HCT116 (cell line): ENCODE results near the gene BANF1. TPM values are rescaled to one million over a fixed set of nuclear protein-coding genes. Genes with fewer than 3 reads are reported as not detected.

Experiments
- ATAC-seq: fragments of 200-7000 bp; cut with Tn5 transposase; 2 replicates; pipeline ENCODE4 v1.9.1; 2020; ENCODE audit warnings: mild to moderate bottlenecking, moderate library complexity
- BruUV-seq: library from RNA; stranded (reverse); fragments of 400-500 nt; replicated peaks from 2 replicates; lab custom pipeline; 2021; lab: Mats Ljungman, UMichigan
- CTCF ChIA-PET: fragments of 300-600 bp; sonication (Branson Sonifier 250); formaldehyde crosslinking; loops from one replicate; lab custom pipeline; 2021; ENCODE audit warnings: antibody characterized with exemption; lab: Charles Lee
- POLR2A ChIA-PET: fragments of 300-600, 350-600 bp; sonication (Branson Sonifier 250); formaldehyde crosslinking; loops from one replicate; lab custom pipeline; 2021; ENCODE audit warnings: antibody characterized with exemption; lab: Charles Lee
- RAD21 ChIA-PET, 2 experiments: fragments of 300-600 bp; sonication (Branson Sonifier 250); formaldehyde crosslinking; loops; one replicate each; lab custom pipeline; 2023; ENCODE audit warnings: low total read pairs in 2 of 2; ENCODE audit not compliant: uncharacterized antibody in 2 of 2, unreplicated experiment in 2 of 2, low non-redundant PET in 1 of 2; lab: Charles Lee
- DNase-seq: peaks from one replicate; pipeline ENCODE4 v3.0.0-alpha.2; 2010; ENCODE audit warnings: low read depth, low spot score
- H2AFZ ChIP-seq: fragments of 200-600 bp; shearing (Covaris generic), sonication (generic); 2 replicates; pipeline ENCODE4 v1.6.1; 2017; ENCODE audit warnings: low read depth, mixed run types, mixed read lengths, antibody characterized with exemption, low read length; ENCODE audit not compliant: poor library complexity, severe bottlenecking
- H3K27ac ChIP-seq: 2 replicates; pipeline ENCODE4 v1.5.1; 2012; ENCODE audit warnings: low read depth, low read length
- H3K27me3 ChIP-seq: fragments of 200-600 bp; sonication (generic); 2 replicates; pipeline ENCODE4 v1.6.1; 2016; ENCODE audit warnings: mixed run types, low read length, mixed read lengths; ENCODE audit not compliant: insufficient read depth
- H3K36me3 ChIP-seq, 2 experiments: fragments of 200-500 bp in 1 of 2; fragments of 200-600 bp in 1 of 2; sonication (Bioruptor generic) in 1 of 2; sonication (generic) in 1 of 2; 2 replicates each; pipeline versions ENCODE4 v1.5.1 to v1.6.1; 2014 to 2016; ENCODE audit warnings: low read length in 2 of 2, inconsistent platforms in 1 of 2, mixed read lengths in 1 of 2, mixed run types in 1 of 2; ENCODE audit not compliant: insufficient read depth in 2 of 2, control insufficient read depth in 1 of 2
- H3K4me1 ChIP-seq, 2 experiments: fragments of 200-600 bp in 1 of 2; sonication (generic) in 1 of 2; 2 replicates each; pipeline versions ENCODE4 v1.5.1 to v1.6.1; 2012 to 2017; ENCODE audit warnings: low read length in 2 of 2, inconsistent platforms in 1 of 2, mild to moderate bottlenecking in 1 of 2, mixed read lengths in 1 of 2, mixed run types in 1 of 2, moderate library complexity in 1 of 2; ENCODE audit not compliant: insufficient read depth in 2 of 2, control insufficient read depth in 1 of 2
- H3K4me2 ChIP-seq: fragments of 200-600 bp; sonication (generic); 2 replicates; pipeline ENCODE4 v1.6.1; 2017; ENCODE audit warnings: mixed run types, low read length, mixed read lengths
- H3K4me3 ChIP-seq, 2 experiments: fragments of 200-600 bp in 1 of 2; sonication (generic) in 1 of 2; replicated peaks in 1 of 2; 2 replicates each; pipeline ENCODE4 v1.5.1; 2011 to 2016; ENCODE audit warnings: low read length in 2 of 2, control low read depth in 1 of 2, low read depth in 1 of 2, mild to moderate bottlenecking in 1 of 2, mixed read lengths in 1 of 2, mixed run types in 1 of 2
- H3K79me2 ChIP-seq: fragments of 200-600 bp; sonication (generic); 2 replicates; pipeline ENCODE4 v1.6.1; 2017; ENCODE audit warnings: mild to moderate bottlenecking, mixed run types, low read length, moderate library complexity, mixed read lengths; ENCODE audit not compliant: insufficient read depth
- H3K9ac ChIP-seq: fragments of 200-600 bp; sonication (generic); 2 replicates; pipeline ENCODE4 v1.6.1; 2016; ENCODE audit warnings: low read length, mixed read lengths
- H3K9me2 ChIP-seq: fragments of 200-600 bp; sonication (generic), shearing (Covaris generic); 2 replicates; pipeline ENCODE4 v1.6.1; 2017; ENCODE audit warnings: mixed run types, mild to moderate bottlenecking, moderate library complexity; ENCODE audit not compliant: insufficient read depth
- H3K9me3 ChIP-seq, 2 experiments: fragments of 200-500 bp in 1 of 2; fragments of 200-600 bp in 1 of 2; sonication (Bioruptor generic) in 1 of 2; sonication (generic) in 1 of 2; 2 replicates each; pipeline ENCODE4 v1.6.1; 2014 to 2017; ENCODE audit warnings: low read length in 2 of 2, mixed read lengths in 2 of 2, inconsistent platforms in 1 of 2, low read depth in 1 of 2, mild to moderate bottlenecking in 1 of 2, mixed run types in 1 of 2, moderate library complexity in 1 of 2; ENCODE audit not compliant: control insufficient read depth in 1 of 2, insufficient read depth in 1 of 2
- H4K20me1 ChIP-seq: fragments of 200-600 bp; sonication (generic), shearing (Covaris generic); 2 replicates; pipeline ENCODE4 v1.6.1; 2017; ENCODE audit warnings: mixed run types, mild to moderate bottlenecking, moderate library complexity; ENCODE audit not compliant: insufficient read depth
- CEBPB ChIP-seq: IDR thresholded peaks from 2 replicates; pipeline ENCODE4 v1.6.1; 2012; ENCODE audit warnings: low read depth
- FOSL1 ChIP-seq: IDR thresholded peaks from 2 replicates; pipeline ENCODE4 v1.6.1; 2012; ENCODE audit warnings: low read depth
- POLR2A ChIP-seq: IDR thresholded peaks from 2 replicates; pipeline ENCODE4 v1.7.0; 2011; ENCODE audit warnings: borderline replicate concordance; ENCODE audit not compliant: insufficient read depth, insufficient read length; ENCODE audit errors: extremely low read depth
- POLR2AphosphoS5 ChIP-seq: IDR thresholded peaks from 2 replicates; pipeline ENCODE4 v1.6.1; 2011; ENCODE audit warnings: mild to moderate bottlenecking, low read depth, low read length, moderate library complexity
- SP1 ChIP-seq: IDR thresholded peaks from 2 replicates; pipeline ENCODE4 v1.6.1; 2012; ENCODE audit warnings: low read depth
- YY1 ChIP-seq: IDR thresholded peaks from 2 replicates; pipeline ENCODE4 v1.6.1; 2011; ENCODE audit warnings: low read length, low read depth, moderate library complexity, mild to moderate bottlenecking; ENCODE audit not compliant: insufficient replicate concordance; ENCODE audit errors: extremely low read depth
- intact Hi-C: fragments of 100-400 bp; cut with micrococcal nuclease; formaldehyde crosslinking; loops from 2 replicates; pipeline ENCODE4 v1.10.0; 2022
- total RNA-seq: library from RNA; stranded (reverse); gene quantifications from one replicate; pipeline ENCODE4 v1.2.1, GENCODE V29; 2021; ENCODE audit not compliant: unreplicated experiment
- TF ChIP-seq, protein P1 (sequence below): IDR thresholded peaks from 2 replicates; pipeline ENCODE4 v1.6.1; 2011; ENCODE audit warnings: mild to moderate bottlenecking, low read length, moderate library complexity; ENCODE audit not compliant: insufficient replicate concordance; ENCODE audit errors: extremely low read depth

BANF1 gene
- total RNA-seq, 1 experiment from 2014 or later, result 356 TPM

DNA sequence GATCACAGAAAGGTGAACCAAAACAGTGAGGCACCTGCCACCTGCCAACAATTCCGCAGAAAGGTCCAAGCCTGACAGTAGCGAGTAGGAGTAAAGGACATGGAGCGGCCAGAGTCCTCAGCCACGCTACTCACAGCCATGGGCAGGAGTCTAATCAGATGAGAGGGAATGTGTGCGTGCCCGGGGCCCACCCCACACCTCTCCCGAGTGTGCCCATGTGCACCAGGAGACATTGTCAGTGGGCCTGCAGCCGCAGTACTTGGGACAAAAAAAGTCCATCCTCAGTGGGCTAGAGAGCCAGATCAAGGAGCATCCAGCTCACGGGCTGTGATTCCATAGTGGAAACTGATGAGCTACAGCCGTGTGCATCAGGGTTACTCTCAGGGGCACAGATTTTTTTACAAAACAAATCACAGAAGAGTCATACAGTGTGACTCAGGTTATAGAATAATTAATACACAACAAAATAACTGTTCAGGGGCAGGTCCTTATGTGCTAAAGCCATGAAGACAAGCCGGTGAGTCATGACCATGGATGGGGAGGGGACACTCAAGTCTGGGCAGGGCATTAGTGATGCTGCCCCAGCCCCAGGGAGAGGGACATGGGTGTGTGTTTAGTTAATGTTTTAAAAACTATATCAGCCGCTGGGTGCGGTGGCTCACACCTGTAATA lies 28.7 kb upstream of the BANF1 start:
- ChIA-PET RAD21 (no interaction called here), POLR2A (interaction anchor here (0.5 kb wide), 1 partner anchor 41 kb away, joined by 3 read pairs; no protein-coding TSS in a partner anchor), CTCF (no interaction called here)
- Histone ChIP-seq H3K4me3 (no peak overlapping the region), H2AFZ (no peak overlapping the region), H3K9ac (no peak overlapping the region), H3K27ac (no peak overlapping the region), H4K20me1 (no peaks in the 10 kb centered on the region), H3K9me2 (no peaks in the 10 kb centered on the region), H3K4me1 (no peaks in the 10 kb centered on the region), H3K4me2 (no peak overlapping the region), H3K79me2 (no peaks in the 10 kb centered on the region), H3K27me3 (no peaks in the 10 kb centered on the region), H3K9me3 (no peaks in the 10 kb centered on the region), H3K36me3 (peaks cover 10 to 15% of the 10 kb centered on the region in 2 experiments; a peak in 3 of 4 replicates)
- TF ChIP-seq FOSL1, result no peak
- no peak for TF ChIP-seq CEBPB
- TF ChIP-seq, protein P1, sequence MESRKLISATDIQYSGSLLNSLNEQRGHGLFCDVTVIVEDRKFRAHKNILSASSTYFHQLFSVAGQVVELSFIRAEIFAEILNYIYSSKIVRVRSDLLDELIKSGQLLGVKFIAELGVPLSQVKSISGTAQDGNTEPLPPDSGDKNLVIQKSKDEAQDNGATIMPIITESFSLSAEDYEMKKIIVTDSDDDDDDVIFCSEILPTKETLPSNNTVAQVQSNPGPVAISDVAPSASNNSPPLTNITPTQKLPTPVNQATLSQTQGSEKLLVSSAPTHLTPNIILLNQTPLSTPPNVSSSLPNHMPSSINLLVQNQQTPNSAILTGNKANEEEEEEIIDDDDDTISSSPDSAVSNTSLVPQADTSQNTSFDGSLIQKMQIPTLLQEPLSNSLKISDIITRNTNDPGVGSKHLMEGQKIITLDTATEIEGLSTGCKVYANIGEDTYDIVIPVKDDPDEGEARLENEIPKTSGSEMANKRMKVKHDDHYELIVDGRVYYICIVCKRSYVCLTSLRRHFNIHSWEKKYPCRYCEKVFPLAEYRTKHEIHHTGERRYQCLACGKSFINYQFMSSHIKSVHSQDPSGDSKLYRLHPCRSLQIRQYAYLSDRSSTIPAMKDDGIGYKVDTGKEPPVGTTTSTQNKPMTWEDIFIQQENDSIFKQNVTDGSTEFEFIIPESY, result no peak
- TF ChIP-seq POLR2A, result no peak
- TF ChIP-seq POLR2AphosphoS5, result no peak
- no peak for TF ChIP-seq YY1
- TF ChIP-seq SP1, result no peak
- no peak for DNase-seq
- intact Hi-C loops, result no loop called here
- ATAC-seq, result no peak
- no TSS peak for BruUV-seq
